Keratinocyte (primary cell): ENCODE measurements around the gene PTRH1. TPM values are rescaled to one million over a fixed set of nuclear protein-coding genes. Genes with fewer than 3 reads are reported as not detected.

Experiments
- DNase-seq: peaks from one replicate; pipeline ENCODE4 v3.0.0-alpha.2; 2011; ENCODE audit warnings: low read depth, missing footprints, low spot score
- FAIRE-seq: peaks from 2 replicates; lab custom pipeline; 2011; peaks lifted over from hg19 to GRCh38; lab: Jason Lieb, UNC
- H2AFZ ChIP-seq: 2 replicates; pipeline ENCODE4 v1.6.0; 2012; ENCODE audit warnings: low read length, control low read depth, inconsistent platforms; ENCODE audit not compliant: control insufficient read depth
- H3K27ac ChIP-seq: 2 replicates; pipeline ENCODE4 v1.5.1; 2011; ENCODE audit warnings: low read length; ENCODE audit not compliant: control insufficient read depth, insufficient read depth
- H3K27me3 ChIP-seq: 3 replicates; pipeline ENCODE4 v1.6.0; 2011; ENCODE audit warnings: low read length; ENCODE audit not compliant: control insufficient read depth, insufficient read depth; ENCODE audit errors: extremely low read depth
- H3K36me3 ChIP-seq, 2 experiments: 2 replicates in 1 of 2; 3 replicates in 1 of 2; pipeline ENCODE4 v1.5.1; 2011; ENCODE audit warnings: low read length in 2 of 2, mild to moderate bottlenecking in 1 of 2; ENCODE audit not compliant: control insufficient read depth in 2 of 2, insufficient read depth in 2 of 2; ENCODE audit errors: extremely low read depth in 1 of 2
- H3K4me1 ChIP-seq: 3 replicates; pipeline ENCODE4 v1.5.1; 2011; ENCODE audit warnings: low read length; ENCODE audit not compliant: control insufficient read depth, insufficient read depth; ENCODE audit errors: extremely low read depth
- H3K4me2 ChIP-seq: 3 replicates; pipeline ENCODE4 v1.6.0; 2011; ENCODE audit warnings: low read depth, low read length; ENCODE audit not compliant: control insufficient read depth, insufficient read depth; ENCODE audit errors: extremely low read depth
- H3K4me3 ChIP-seq, 3 experiments: fragments of 200-600 bp in 1 of 3; sonication (generic) in 1 of 3; 2 replicates in 2 of 3; 3 replicates in 1 of 3; pipeline ENCODE4 v1.5.1; 2011 to 2016; ENCODE audit warnings: low read length in 3 of 3, mild to moderate bottlenecking in 3 of 3, control low read depth in 2 of 3, inconsistent platforms in 1 of 3, low read depth in 1 of 3, mixed read lengths in 1 of 3, mixed run types in 1 of 3, moderate library complexity in 1 of 3; ENCODE audit not compliant: control insufficient read depth in 2 of 3, insufficient read depth in 2 of 3; ENCODE audit errors: extremely low read depth in 1 of 3
- H3K79me2 ChIP-seq: 2 replicates; pipeline ENCODE4 v1.6.0; 2012; ENCODE audit warnings: low read length; ENCODE audit not compliant: control insufficient read depth, insufficient read depth
- H3K9ac ChIP-seq: 3 replicates; pipeline ENCODE4 v1.6.0; 2011; ENCODE audit warnings: low read length; ENCODE audit not compliant: control insufficient read depth, insufficient read depth; ENCODE audit errors: extremely low read depth
- H3K9me1 ChIP-seq: 3 replicates; pipeline ENCODE4 v1.6.0; 2011; ENCODE audit warnings: low read length; ENCODE audit not compliant: control insufficient read depth, insufficient read depth; ENCODE audit errors: extremely low read depth
- H3K9me3 ChIP-seq: 2 replicates; pipeline ENCODE4 v1.5.1; 2012; ENCODE audit warnings: low read depth, low read length; ENCODE audit not compliant: control insufficient read depth
- H4K20me1 ChIP-seq: 3 replicates; pipeline ENCODE4 v1.6.0; 2011; ENCODE audit warnings: low read length; ENCODE audit not compliant: control insufficient read depth, insufficient read depth; ENCODE audit errors: extremely low read depth
- EZH2 ChIP-seq: IDR thresholded peaks from one replicate; pipeline ENCODE4 v1.6.1; 2012; ENCODE audit warnings: inconsistent platforms, mild to moderate bottlenecking, low read length, moderate library complexity
- dilution Hi-C: fragments of 300-500 bp; cut with MboI; formaldehyde crosslinking; loops from one replicate; pipeline ENCODE4 v1.7.0; 2020; ENCODE audit warnings: low sequenced_read_pairs; ENCODE audit not compliant: extremely low pct_ligation_motif_present
- polyA plus RNA-seq, 5 experiments: library from polyadenylated mRNA; depleted of rRNA in 3 of 5; stranded (reverse) in 3 of 5; stranded (forward) in 1 of 5; unstranded in 1 of 5; fragments of >200 nt; gene quantifications; 1 replicate in 1 of 5; 2 replicates in 3 of 5; 3 replicates in 1 of 5; pipeline versions ENCODE4 v1.2.1 to v1.2.3, GENCODE V29; 2011 to 2012; ENCODE audit warnings: missing spikeins in 2 of 5, low read depth in 1 of 5, low replicate concordance in 1 of 5
- TF ChIP-seq, protein P1 (sequence below), 3 experiments: IDR thresholded peaks in 1 of 3; conservative IDR thresholded peaks in 1 of 3; optimal IDR thresholded peaks in 1 of 3; 2 replicates in 2 of 3; 3 replicates in 1 of 3; pipeline versions ENCODE3 to v1.5.1; 2011; ENCODE audit warnings: low read length in 3 of 3, mild to moderate bottlenecking in 3 of 3, moderate library complexity in 2 of 3, control low read depth in 1 of 3, inconsistent platforms in 1 of 3; ENCODE audit not compliant: insufficient read depth in 2 of 3; ENCODE audit errors: extremely low read depth in 1 of 3

Gene PTRH1
- polyA plus RNA-seq, 1 donor (not counting 4 experiments of a cell fraction or from before 2014, with no cell fraction given): 14.3 TPM

DNA sequence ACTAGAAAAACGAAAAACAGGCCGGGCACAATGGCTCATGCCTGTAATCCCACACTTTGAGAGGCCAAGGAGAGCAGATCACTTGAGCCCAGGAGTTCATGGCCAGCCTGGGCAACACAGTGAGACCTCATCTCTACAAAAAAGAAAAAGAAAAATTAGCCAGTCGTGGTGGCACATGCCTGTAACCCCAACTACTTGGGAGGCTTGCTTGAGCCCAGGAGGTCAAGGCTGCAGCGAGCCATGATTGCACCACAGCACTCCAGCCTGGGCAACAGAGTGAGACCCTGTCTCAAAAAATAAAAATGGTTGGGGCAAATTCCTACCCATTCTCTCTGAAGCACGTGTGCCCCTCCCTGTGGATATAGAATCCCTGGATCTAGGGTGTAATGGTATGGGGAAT, 17.1 kb downstream of the PTRH1 start:
- H3K36me3 ChIP-seq: no peaks in the 10 kb centered on the region
- H3K9me1 ChIP-seq: no peaks in the 10 kb centered on the region
- no peaks in the 10 kb centered on the region for H3K9me3 ChIP-seq
- dilution Hi-C loops: no loop called here
- H3K4me3 ChIP-seq: no peak overlapping the region
- no peak overlapping the region for H3K27ac ChIP-seq
- no peak overlapping the region for H3K9ac ChIP-seq
- peaks cover 4% of the 10 kb centered on the region for H3K4me1 ChIP-seq
- H3K79me2 ChIP-seq: no peaks in the 10 kb centered on the region
- DNase-seq: no peak
- H3K4me2 ChIP-seq: no peak overlapping the region
- TF ChIP-seq, protein P1, sequence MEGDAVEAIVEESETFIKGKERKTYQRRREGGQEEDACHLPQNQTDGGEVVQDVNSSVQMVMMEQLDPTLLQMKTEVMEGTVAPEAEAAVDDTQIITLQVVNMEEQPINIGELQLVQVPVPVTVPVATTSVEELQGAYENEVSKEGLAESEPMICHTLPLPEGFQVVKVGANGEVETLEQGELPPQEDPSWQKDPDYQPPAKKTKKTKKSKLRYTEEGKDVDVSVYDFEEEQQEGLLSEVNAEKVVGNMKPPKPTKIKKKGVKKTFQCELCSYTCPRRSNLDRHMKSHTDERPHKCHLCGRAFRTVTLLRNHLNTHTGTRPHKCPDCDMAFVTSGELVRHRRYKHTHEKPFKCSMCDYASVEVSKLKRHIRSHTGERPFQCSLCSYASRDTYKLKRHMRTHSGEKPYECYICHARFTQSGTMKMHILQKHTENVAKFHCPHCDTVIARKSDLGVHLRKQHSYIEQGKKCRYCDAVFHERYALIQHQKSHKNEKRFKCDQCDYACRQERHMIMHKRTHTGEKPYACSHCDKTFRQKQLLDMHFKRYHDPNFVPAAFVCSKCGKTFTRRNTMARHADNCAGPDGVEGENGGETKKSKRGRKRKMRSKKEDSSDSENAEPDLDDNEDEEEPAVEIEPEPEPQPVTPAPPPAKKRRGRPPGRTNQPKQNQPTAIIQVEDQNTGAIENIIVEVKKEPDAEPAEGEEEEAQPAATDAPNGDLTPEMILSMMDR (optimal IDR thresholded peaks at IDR 0.05 in 1 of 3, IDR thresholded peaks at IDR 0.05 in 1 of 3, conservative IDR thresholded peaks at IDR 0.05 in 1 of 3; ENCODE audit: extremely low read depth in 1 of 3, insufficient read depth in 2 of 3, low read length in 3 of 3): no peak
- no peak for TF ChIP-seq EZH2
- no peaks in the 10 kb centered on the region for H4K20me1 ChIP-seq
- no peak overlapping the region for H2AFZ ChIP-seq
- FAIRE-seq: no peak
- H3K27me3 ChIP-seq: no peaks in the 10 kb centered on the region

DNA sequence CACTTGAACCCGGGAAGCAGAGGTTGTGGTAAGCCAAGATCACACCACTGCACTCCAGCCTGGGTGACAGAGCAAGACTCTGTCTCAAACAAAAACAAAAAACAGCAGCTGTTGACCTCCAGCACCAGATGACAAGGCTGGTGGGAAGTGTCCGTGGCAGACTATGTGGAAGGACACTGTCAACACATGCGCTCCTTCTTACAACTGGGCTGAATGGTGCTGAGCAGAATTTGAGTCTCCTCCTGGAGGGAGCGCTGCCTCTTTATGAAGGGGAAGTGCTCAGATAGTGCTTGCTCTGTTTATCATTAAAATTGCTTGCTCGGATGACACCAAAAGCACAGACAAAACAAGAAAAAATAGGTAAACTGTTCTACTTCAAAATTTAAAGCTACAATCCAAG, 17.9 kb downstream of the PTRH1 start:
- H3K9ac ChIP-seq: no peak overlapping the region
- dilution Hi-C loops: no loop called here
- H3K36me3 ChIP-seq: no peaks in the 10 kb centered on the region
- H3K9me1 ChIP-seq: no peaks in the 10 kb centered on the region
- H3K4me2 ChIP-seq: no peak overlapping the region
- TF ChIP-seq, protein P1 (optimal IDR thresholded peaks at IDR 0.05 in 1 of 3, IDR thresholded peaks at IDR 0.05 in 1 of 3, conservative IDR thresholded peaks at IDR 0.05 in 1 of 3; ENCODE audit: extremely low read depth in 1 of 3, insufficient read depth in 2 of 3, low read length in 3 of 3): no peak
- TF ChIP-seq EZH2: no peak
- no peaks in the 10 kb centered on the region for H3K79me2 ChIP-seq
- no peak overlapping the region for H3K4me3 ChIP-seq
- no peak overlapping the region for H2AFZ ChIP-seq
- DNase-seq: no peak
- H3K27ac ChIP-seq: no peak overlapping the region
- H3K4me1 ChIP-seq: peaks cover 4% of the 10 kb centered on the region
- no peaks in the 10 kb centered on the region for H3K27me3 ChIP-seq
- H4K20me1 ChIP-seq: no peaks in the 10 kb centered on the region
- no peaks in the 10 kb centered on the region for H3K9me3 ChIP-seq
- FAIRE-seq: no peak
